NCI-H1105 treated with DMSO at 0.1 percent for 48 hours (cell line): Measurements from ENCODE around the gene SLC35G3.
A peak's percentile ranks its signal among the peaks of the same experiment; 100 is the strongest.
"Not testable (repeated sequence)": the region's sequence is repeated elsewhere in the genome, so short reads cannot be mapped to it uniquely, and the experiment has no call there.

Source experiments
- DNase-seq: peaks from one replicate; lab custom pipeline; 2025; lab: John Stamatoyannopoulos, UW

The SLC35G3 gene

DNA sequence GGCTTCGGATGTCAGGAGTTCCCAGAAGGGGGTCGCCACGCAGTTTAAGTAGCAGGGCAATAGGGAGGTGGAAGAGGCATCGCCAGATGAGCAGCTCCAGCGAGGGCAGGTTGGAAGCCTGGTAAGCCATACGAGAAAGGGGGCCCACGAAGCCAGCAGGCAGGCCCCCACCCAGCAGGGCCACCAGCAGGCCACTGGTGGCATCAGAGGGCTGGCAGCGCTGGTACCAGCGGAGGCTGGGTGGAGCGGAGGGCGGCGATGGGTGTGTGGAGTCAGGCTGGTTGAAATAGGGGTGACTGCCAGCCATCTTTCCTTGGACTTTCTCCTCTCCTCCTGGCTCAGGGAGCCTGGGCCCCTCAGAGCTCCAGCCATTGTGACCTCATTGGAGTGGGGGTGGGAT, at the start of gene SLC35G3:
SLC35G3 (minus strand) TSS at position 393 of the 400 bp plus-strand sequence; CDS start at position 307, 86 bp downstream.
- DNase-seq, result not testable (repeated sequence)

DNA sequence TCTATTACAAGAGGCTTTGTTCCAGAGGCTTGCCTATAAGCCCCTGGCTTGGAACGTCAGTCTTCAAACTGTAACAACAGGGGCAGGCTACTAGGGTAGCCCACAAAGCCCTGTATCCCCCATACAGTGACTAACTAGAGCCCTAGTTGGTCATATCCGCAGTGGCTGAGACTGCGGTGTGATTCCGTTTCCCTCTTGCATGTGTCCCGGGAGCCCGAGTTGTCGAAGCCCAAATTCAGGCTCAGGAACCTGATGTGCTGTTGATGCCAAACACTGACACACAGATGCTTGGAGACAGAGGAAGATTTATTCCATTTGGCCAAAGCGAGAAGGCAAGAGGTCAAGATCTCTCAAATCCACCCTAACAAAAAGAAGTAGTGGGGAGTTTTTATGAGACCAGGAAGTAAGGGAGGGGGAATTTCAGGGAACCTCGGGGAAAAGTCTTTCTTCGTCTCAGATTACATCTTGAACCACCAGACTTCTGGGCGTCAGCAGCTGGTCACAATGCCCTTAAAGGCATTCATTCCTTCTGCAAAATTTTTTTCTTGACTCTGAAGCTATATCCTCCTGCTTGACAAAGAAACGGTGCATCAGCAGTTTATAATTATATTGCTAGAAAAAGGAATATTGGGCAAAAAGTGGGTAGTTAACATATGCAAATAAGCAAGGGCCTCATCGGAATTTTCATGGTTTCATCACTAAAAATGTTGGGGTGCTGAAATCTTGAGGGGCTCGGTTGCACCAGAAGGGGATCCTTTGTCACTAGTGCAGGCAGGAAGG, 49.6 kb upstream of the SLC35G3 start:
- no peak for DNase-seq

DNA sequence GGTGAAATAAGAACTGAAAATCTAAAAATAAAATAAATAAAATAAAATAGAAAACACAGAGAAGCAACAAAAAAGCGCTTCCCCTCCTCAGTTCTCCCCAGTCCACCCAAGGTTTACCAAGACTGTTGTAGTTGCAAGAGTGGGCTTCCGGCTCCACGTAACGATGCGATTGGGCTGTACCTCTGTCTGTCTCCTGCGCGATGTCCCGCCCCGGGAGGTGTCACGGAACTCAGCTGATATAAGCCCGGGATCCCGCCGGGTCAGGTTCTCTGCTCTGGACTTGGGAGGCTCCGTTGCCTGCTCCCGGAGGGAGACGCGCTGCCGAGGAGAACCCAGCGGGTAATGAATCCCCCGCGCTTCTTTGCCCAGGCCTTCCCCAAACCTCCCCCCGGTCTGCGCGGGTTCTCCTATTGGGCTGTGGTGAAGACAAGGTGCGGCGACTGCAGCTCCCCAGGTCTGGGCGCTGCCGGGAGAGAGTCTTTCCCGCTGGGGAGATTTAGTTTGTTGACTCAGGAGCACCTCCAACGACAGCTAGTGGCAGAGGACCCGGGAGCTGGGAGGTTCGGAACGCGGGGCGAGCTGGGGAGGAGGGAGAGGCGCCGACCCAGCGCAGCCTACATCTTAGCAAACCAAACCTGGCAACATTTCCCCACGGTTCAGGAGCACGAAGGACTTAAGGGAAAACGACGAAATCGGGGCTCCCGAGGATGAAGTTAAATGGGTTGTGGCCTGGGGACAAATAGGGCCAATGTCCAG, 48.8 kb upstream of the SLC35G3 start, which contains the start of gene SLFN5:
SLFN5 (plus strand) TSS at position 268 of the 756 bp plus-strand sequence. CDS start 15,619 bp downstream, outside the sequence.
- peak; percentile 80 for DNase-seq

DNA sequence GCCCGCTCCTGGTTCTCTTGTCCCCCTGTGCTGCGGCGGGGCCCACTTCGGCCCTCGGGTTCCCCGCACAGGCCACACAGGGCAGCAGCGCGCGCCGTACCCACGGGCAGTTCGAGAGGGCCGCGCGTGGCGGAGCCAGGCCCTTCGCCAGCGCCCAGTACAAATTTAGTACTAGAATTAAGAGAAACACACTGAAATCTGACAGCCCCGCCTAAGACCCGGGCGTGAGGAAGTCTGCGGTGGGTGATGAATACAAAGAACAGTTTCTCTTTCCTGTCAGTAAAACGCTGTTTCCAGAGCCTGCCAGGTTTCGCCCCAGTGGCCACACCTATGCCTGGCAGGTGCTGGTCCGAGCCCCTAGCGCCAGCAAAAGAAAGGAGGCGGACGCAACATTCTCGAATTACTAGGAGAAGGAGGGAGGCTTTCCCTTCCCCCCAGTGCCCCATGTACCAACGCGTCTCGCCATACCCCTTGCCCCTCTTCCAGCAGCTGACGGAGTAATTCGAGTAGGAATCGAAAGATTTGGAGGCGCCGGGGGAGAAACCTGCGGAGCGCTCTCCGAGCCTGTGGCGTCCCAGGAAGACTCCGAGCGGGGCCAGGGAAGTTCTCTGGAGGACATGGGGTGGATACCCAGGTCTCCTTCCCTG, 48.1 kb upstream of the SLC35G3 start:
- peak; percentile 77 for DNase-seq

GRCh38 chr17:35241520-35241919, 47.3 kb upstream of the SLC35G3 start:
- no peak for DNase-seq

GRCh38 chr17:35240861-35241260, 46.7 kb upstream of the SLC35G3 start:
- DNase-seq, result no peak

GRCh38 chr17:35239823-35240222, 45.6 kb upstream of the SLC35G3 start:
- no peak for DNase-seq

GRCh38 chr17:35238821-35239220, 44.6 kb upstream of the SLC35G3 start:
- DNase-seq, result no peak

GRCh38 chr17:35236821-35237220, 42.6 kb upstream of the SLC35G3 start:
- DNase-seq, result no peak

DNA sequence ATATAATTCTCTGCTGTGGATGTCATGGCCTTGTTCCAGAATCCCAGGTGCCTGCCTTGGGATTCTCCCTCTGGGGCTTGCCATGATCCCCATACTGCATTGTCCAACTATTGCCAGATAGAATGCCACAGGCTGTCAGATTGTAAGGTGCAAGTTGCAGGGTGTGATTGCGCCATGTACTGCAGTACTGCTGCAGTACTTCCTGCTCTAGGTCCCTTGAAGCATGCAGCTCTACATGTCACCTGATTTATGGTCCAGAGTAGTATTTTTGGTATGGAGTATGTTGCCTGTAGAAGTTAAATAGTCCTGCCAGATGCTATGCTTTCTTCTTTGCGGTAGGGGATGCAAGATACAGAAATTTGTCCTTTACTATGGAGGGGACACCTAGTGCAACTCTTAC, 41.7 kb upstream of the SLC35G3 start:
- no peak for DNase-seq

- no peak for DNase-seq
These were observed 41.1 kb upstream of the SLC35G3 start for GRCh38 chr17:35235289-35235688.

- not testable (repeated sequence) for DNase-seq
These were observed 40.1 kb upstream of the SLC35G3 start for GRCh38 chr17:35234315-35234714.

DNA sequence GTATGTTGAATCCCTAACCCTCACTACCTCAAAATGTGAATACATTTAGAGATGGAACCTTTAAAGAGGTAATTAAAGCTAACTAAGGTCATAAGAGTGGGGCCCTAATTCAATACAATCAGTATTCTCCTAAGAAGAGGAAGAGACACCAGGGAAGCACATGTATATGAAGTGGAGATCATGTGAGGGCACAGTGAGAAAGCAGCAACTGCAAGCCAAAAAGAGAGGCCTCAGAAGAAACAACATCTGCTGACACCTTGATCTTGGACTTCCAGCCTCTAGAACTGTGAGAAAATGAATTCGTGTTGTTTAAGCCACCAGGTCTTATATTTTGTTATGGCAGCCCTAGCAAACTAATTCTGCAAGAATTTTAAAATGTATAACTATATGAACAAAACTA, 35.4 kb upstream of the SLC35G3 start:
- DNase-seq, result no peak

DNA sequence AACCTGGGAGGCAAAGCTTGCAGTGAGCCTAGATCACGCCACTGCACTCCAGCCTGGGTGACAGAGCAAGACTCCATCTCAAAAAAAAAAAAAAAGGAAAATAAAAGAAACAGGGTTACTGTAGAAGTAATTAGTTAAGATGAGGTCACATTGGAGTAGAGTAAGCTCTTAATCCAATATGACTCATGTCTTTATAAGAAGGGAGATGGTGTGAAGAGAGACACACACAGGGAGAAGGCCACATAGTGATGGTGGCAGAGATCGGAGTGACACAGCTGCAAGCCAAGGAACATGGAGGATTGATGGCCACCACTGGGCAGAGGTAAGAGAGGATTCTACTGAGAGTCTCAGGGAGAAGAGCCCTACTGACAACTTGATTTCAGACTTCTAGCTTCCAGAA, 33.4 kb upstream of the SLC35G3 start:
- DNase-seq, result no peak

GRCh38 chr17:35224436-35224835, 30.2 kb upstream of the SLC35G3 start:
- no peak for DNase-seq

DNA sequence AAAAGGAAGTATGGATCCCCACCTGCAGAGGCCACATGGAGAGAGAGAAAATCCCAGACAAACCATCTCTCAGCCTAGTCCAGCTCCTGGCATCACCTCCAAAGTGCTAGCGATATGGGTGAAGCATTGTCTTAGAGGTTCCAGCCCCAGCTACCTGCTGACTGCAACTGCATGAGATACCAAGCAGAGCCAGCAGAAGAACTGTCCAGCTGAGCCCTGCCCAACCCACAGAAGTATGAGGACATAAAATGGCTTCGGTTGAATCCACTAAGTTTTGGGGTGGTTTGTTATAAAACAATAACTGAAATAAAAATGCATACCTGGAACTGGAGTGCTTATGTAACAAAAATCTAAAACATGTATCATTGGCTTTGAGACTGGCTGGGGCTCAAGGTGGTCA, 28.3 kb upstream of the SLC35G3 start:
- no peak for DNase-seq

DNA sequence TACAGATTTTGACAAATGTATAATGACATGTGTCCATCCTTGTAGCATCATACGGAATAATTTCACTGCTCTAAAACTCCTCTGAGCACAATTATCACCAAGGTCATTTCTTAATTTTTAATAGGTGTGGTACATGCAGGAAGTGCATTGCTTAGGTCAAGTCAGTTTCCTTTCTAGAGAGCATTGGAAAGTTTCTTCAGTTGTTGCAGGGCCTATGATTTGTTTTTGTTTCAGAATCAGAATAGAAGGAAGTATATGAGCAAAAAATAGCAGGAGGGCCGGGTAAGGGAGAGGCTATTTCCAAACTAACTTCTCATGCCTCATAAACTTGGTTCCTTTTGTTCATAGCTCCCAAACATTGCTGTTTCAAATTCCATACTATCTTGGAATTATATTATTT, 24.7 kb upstream of the SLC35G3 start:
- DNase-seq, result no peak

DNA sequence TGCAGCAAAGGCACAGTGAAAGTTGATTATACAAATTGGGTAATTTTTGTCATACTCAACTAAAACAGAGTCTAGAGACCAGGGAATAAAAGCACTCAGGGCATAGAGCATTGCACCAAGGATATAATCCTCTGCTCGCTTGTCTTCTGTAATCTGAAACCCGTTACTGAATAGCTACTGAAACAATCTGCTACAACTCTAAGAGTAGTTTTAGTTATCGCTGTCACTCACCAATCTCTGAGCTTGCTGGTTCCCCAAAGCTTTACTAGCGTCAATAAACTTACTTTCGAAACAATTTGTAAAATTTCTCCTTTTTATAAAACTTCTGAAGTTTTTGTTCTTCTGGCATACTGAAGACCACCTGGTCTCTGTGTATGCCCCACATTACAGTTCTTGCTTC, 22.9 kb upstream of the SLC35G3 start:
- DNase-seq, result no peak

DNA sequence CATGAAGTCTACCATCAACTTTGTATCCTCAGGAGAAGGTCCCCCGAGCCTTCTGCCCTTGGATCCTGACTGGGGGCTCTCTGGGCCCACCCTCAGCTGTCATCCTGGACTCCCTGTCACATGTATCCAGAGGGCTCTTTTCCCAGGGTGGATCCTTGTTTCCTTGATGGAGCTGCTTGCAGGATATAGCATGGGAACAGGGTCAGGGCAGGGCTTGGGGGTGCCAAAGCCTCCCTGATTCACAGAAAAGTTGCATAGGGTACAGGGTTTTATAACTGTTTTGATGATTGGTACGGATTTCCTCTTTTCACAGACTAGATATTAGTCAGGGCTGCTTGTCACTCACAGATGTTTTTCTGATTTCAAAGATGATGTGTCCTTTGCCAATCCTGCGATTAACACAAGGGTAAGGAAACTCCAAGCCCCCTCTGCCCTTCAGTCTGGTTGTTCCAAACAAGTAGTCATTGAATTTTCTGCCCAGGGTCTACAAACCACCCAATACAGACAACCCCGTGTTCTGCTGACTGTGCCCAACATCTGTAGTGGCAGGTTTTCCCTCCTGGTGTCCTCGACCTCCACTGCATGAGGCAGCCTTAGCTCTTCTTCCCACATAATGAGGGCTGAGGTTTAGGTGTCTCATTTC, 20.6 kb upstream of the SLC35G3 start:
- no peak for DNase-seq

GRCh38 chr17:35214192-35214591, 20.0 kb upstream of the SLC35G3 start:
- DNase-seq, result no peak

DNA sequence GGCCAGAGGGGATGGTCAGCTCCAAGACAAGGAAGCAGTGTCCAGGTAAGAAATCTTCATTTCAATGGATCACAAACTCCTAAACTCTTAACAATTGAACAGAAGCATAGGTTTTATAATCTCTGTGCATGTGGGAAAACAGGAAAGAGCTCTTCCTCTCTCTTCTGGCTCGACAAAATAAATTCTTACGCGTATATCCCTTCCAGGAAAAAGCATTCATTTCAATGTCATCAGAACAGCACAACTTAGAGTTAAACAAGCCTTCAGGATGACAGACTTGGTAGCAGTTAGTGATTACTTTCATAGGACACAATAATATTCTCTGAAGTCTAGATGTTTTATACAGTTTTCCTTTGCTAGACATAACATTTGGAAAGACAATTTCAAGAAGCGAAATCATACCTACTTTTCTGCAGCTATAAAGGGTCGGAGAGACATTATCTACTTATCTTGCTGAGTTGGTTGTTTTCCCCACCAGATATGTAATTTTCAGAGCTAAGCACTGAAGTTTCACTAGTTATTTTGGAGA, 19.3 kb upstream of the SLC35G3 start:
- no peak for DNase-seq

DNA sequence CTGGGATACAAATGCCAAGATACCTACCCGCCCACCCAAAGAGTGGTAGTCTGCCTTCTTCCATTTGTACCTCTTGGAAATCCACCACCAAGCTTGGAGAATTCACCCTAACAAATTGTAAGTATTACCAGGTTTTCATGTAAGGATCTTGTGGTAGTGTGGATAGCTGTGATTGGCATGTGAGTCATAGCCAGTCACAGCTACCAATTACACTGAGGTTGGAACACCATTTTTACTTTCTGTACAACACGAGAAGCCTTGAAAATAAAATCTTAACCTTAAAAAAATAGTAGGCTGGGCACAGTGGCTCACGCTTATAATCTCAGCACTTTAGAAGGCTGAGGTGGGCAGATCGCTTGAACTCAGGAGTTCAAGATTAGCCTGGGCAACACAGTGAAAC, 18.5 kb upstream of the SLC35G3 start:
- no peak for DNase-seq
